ENCODE results near the gene GMFB. TPM values are rescaled to one million over a fixed set of nuclear protein-coding genes. Genes with fewer than 3 reads are reported as not detected.
"Not testable (repeated sequence)": the region's sequence is repeated elsewhere in the genome, so short reads cannot be mapped to it uniquely, and the experiment has no call there.

The GMFB gene
- total RNA-seq, 1 donor from 2014 or later = 36.8 TPM

GRCh38 chr14:54465654-54466053 lies 23.1 kb downstream of the GMFB start:
- DNase-seq (ENCODE audit: low spot score) = no peak
- Mint-ChIP-seq H3K36me3 (ENCODE audit: low read depth) (peaks cover 9% of the 10 kb centered on the region), H3K4me1 (ENCODE audit: low read depth) (peaks cover 13% of the 10 kb centered on the region), H3K27ac (ENCODE audit: unreplicated experiment) (no peak overlapping the region), H3K9me3 (ENCODE audit: low read depth) (peaks cover 9% of the 10 kb centered on the region), H3K27me3 (ENCODE audit: low read depth) (no peaks in the 10 kb centered on the region), H3K4me3 (ENCODE audit: unreplicated experiment) (no peak overlapping the region)
- TF ChIP-seq, protein P1, sequence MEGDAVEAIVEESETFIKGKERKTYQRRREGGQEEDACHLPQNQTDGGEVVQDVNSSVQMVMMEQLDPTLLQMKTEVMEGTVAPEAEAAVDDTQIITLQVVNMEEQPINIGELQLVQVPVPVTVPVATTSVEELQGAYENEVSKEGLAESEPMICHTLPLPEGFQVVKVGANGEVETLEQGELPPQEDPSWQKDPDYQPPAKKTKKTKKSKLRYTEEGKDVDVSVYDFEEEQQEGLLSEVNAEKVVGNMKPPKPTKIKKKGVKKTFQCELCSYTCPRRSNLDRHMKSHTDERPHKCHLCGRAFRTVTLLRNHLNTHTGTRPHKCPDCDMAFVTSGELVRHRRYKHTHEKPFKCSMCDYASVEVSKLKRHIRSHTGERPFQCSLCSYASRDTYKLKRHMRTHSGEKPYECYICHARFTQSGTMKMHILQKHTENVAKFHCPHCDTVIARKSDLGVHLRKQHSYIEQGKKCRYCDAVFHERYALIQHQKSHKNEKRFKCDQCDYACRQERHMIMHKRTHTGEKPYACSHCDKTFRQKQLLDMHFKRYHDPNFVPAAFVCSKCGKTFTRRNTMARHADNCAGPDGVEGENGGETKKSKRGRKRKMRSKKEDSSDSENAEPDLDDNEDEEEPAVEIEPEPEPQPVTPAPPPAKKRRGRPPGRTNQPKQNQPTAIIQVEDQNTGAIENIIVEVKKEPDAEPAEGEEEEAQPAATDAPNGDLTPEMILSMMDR (IDR thresholded peaks at IDR 0.05) = no peak

GRCh38 chr14:54462048-54462447 lies 26.7 kb downstream of the GMFB start:
- Mint-ChIP-seq H3K36me3 (ENCODE audit: low read depth) (peaks cover 5% of the 10 kb centered on the region), H3K4me3 (ENCODE audit: unreplicated experiment) (no peak overlapping the region), H3K27ac (ENCODE audit: unreplicated experiment) (no peak overlapping the region), H3K9me3 (ENCODE audit: low read depth) (no peaks in the 10 kb centered on the region), H3K27me3 (ENCODE audit: low read depth) (no peaks in the 10 kb centered on the region), H3K4me1 (ENCODE audit: low read depth) (peaks cover 3% of the 10 kb centered on the region)
- no peak for DNase-seq (ENCODE audit: low spot score)
- TF ChIP-seq, protein P1 (IDR thresholded peaks at IDR 0.05) = no peak

DNA sequence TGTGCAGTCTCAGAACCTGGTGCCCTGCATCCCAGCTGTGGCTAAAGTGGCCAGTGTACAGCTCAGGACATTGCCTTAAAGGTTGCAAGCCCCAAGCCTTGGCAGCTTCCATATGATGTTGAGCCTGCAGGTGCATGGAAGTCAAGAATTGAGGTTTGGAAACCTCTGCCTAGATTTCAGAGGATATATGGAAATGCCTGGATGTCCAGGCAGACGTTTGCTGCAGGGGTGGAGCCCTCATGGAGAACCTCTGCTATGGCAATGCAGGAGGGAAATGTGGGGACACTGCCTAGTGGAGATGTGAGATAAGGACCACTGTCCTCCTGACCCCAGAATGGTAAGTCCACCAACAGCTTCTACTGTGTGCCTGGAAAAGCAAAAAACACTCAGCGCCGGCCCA lies 29.7 kb downstream of the GMFB start:
- H3K9me3 Mint-ChIP-seq (ENCODE audit: low read depth) = no peaks in the 10 kb centered on the region

GRCh38 chr14:54458536-54458935 lies 30.2 kb downstream of the GMFB start:
- H3K4me3 Mint-ChIP-seq (ENCODE audit: unreplicated experiment); H3K27me3 Mint-ChIP-seq (ENCODE audit: low read depth); H3K27ac Mint-ChIP-seq (ENCODE audit: unreplicated experiment); H3K4me1 Mint-ChIP-seq (ENCODE audit: low read depth); H3K9me3 Mint-ChIP-seq (ENCODE audit: low read depth); H3K36me3 Mint-ChIP-seq (ENCODE audit: low read depth); DNase-seq (ENCODE audit: low spot score): not testable (repeated sequence)

More for the DNA sequence above, 29.7 kb downstream of the GMFB start:
- Mint-ChIP-seq H3K4me3 (ENCODE audit: unreplicated experiment) (no peak overlapping the region), H3K27me3 (ENCODE audit: low read depth) (no peaks in the 10 kb centered on the region), H3K4me1 (ENCODE audit: low read depth) (peaks cover 3% of the 10 kb centered on the region), H3K27ac (ENCODE audit: unreplicated experiment) (no peak overlapping the region), H3K36me3 (ENCODE audit: low read depth) (peaks cover 5% of the 10 kb centered on the region)
- no peak for DNase-seq (ENCODE audit: low spot score)
- TF ChIP-seq, protein P1 (IDR thresholded peaks at IDR 0.05) = no peak

- H3K9me3 Mint-ChIP-seq (ENCODE audit: low read depth) = no peaks in the 10 kb centered on the region
- TF ChIP-seq, protein P1 (IDR thresholded peaks at IDR 0.05) = no peak
- peaks cover 5% of the 10 kb centered on the region for H3K36me3 Mint-ChIP-seq (ENCODE audit: low read depth)
- H3K4me1 Mint-ChIP-seq (ENCODE audit: low read depth) = peaks cover 3% of the 10 kb centered on the region
- no peak for DNase-seq (ENCODE audit: low spot score)
- no peaks in the 10 kb centered on the region for H3K27me3 Mint-ChIP-seq (ENCODE audit: low read depth)
- no peak overlapping the region for H3K4me3 Mint-ChIP-seq (ENCODE audit: unreplicated experiment)
- H3K27ac Mint-ChIP-seq (ENCODE audit: unreplicated experiment) = no peak overlapping the region
These were observed 31.2 kb downstream of the GMFB start for GRCh38 chr14:54457609-54457996.

DNA sequence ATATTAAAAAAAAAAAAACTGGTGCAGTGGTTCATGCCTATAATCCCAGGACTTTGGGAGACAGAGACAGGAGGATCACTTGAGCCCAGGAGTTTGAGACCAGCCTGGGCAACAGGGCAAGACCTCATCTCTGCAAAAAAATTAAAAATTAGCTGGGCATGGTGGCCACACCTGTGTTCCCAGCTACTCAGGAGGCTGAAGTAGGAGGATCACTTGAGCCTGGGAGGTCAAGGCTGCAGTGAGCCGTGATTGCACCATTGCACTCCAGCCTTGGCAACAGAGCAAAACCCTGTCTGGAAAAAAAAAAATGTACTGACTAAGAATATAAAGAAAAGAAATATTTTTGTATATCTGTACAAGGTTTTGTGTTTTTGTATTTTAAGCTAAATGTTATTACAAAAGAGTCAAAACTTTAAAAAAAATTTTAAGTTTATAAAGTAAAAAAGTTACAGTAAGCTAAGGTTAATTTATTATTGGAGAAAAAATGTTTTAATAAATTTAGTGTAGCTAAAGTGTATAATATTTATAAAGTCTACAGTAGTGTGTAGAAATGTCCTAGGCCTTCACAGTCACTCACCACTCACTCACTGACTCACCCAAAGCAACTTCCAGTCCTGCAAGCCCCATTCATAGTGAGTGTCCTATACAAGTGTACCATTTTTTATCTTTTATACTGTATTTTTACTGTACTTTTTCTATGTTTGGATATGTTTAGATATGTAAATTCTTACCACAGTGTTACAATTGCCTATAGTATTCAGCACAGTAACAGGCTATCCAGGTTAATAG lies 31.8 kb downstream of the GMFB start:
- not testable (repeated sequence) for DNase-seq (ENCODE audit: low spot score); H3K27me3 Mint-ChIP-seq (ENCODE audit: low read depth); H3K9me3 Mint-ChIP-seq (ENCODE audit: low read depth); H3K27ac Mint-ChIP-seq (ENCODE audit: unreplicated experiment); H3K36me3 Mint-ChIP-seq (ENCODE audit: low read depth); H3K4me1 Mint-ChIP-seq (ENCODE audit: low read depth); H3K4me3 Mint-ChIP-seq (ENCODE audit: unreplicated experiment)
